ENCODE results near the gene SLC7A4.

- no peak for TF ChIP-seq SUZ12 (IDR thresholded peaks at IDR 0.05; ENCODE audit: extremely low read depth, insufficient read depth, insufficient read length)
- TF ChIP-seq ZNF274 (IDR thresholded peaks at IDR 0.05; ENCODE audit: low read depth, low read length) = no peak
- no peak for TF ChIP-seq YY1 (IDR thresholded peaks at IDR 0.05; ENCODE audit: insufficient read depth, insufficient read length)
Observed at GRCh38 chr22:21079493-21079892, 47.1 kb upstream of the SLC7A4 start.
